Ovary (tissue), 3 donors: ENCODE measurements around the gene CFAP45.

ENCODE experiments used
- CTCF ChIP-seq, 3 donors: fragments of 450-650 bp in 2 of 3; fragments of 200-600 bp in 1 of 3; IDR thresholded peaks; one replicate each; pipeline versions ENCODE4 v1.5.1 to v1.8.0; 2016 to 2022; ENCODE audit warnings: antibody characterized with exemption in 3 of 3, mild to moderate bottlenecking in 1 of 3
- EP300 ChIP-seq: sonication (generic); formaldehyde crosslinking; IDR thresholded peaks from one replicate; pipeline ENCODE4 v1.6.1; 2017; ENCODE audit warnings: antibody characterized with exemption
- POLR2A ChIP-seq: fragments of 450-650 bp; IDR thresholded peaks from one replicate; pipeline ENCODE4 v1.6.1; 2017; ENCODE audit warnings: antibody characterized with exemption, mild to moderate bottlenecking, moderate library complexity
- donor health status: DM: no; HTN: no; CAD: no.

DNA sequence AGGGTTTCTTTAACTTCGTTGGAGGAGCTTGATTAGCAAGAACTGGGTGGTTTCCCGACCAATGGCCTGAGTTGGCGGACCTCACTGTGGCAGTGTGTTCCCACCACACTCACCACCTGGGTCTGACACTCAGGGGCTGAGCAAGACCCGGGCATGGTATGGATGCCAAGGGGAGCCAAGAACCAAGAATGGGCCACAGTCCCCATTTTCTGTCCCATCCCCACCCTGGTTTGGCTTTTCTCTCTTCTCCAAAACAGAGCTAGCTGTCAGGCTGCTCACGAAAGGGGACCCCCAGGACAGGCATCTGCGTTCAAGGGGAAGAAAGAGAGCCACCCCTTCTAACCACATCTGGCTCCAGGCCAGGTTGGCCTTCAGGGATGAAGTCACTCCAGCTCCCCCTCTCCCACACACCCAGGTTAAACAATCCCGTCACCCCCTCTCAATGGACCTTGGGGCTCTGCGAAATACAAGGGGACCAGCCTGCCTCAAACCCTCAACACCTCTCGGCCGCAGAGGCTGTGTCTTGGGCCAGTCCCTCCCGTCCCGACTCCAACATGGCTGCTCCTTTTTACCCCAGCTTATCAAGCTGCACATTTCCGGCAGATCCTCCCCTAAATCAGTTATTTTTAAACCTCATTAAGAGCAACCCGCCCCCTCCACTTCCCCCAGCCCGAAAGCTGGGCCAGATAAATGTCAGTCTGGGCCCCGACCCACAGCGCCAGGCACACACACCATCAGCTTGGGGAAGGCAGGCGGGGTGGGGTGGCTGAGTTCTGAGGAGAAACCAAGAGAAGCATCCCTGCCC is 21.9 kb upstream of the CFAP45 start:
- TF ChIP-seq POLR2A (no peak), CTCF (IDR thresholded peaks at IDR 0.05) (no peak), EP300 (no peak)
